H1 (cell line): Measurements from ENCODE around the gene PRKCA. TPM values are rescaled to one million over a fixed set of nuclear protein-coding genes. Genes with fewer than 3 reads are reported as not detected.

ENCODE experiments used
- polyA plus RNA-seq, 7 experiments: library from polyadenylated mRNA; depleted of rRNA in 3 of 7; stranded (reverse) in 5 of 7; unstranded in 2 of 7; fragments of >200 nt in 5 of 7; fragments of 200-250 nt in 2 of 7; gene quantifications; 1 replicate in 5 of 7; 2 replicates in 1 of 7; 4 replicates in 1 of 7; pipeline versions ENCODE4 v1.2.1 to v1.2.3, GENCODE V29; 2011 to 2013; ENCODE audit warnings: missing spikeins in 2 of 7, mixed read lengths in 2 of 7
- total RNA-seq: library from RNA; stranded (reverse); fragmentation: NEBNext Ultra II Directional; extraction: Animal tissue kit (Norgen Biotek cat#: 25700); gene quantifications from 2 replicates; pipeline ENCODE4 v1.2.1, GENCODE V29; 2021
- TF ChIP-seq, protein P1 (sequence below): fragments of 300-600 bp; sonication (generic); IDR thresholded peaks from 2 replicates; pipeline ENCODE4 v1.7.1; 2012; ENCODE audit warnings: low read length, moderate library complexity, mild to moderate bottlenecking, inconsistent platforms; ENCODE audit not compliant: insufficient replicate concordance

PRKCA gene
- total and polyA plus RNA-seq, 2 of the 8 experiments (the other 6 are each of a cell fraction or from before 2014, with no cell fraction given): 5.8 to 17.8 TPM

DNA sequence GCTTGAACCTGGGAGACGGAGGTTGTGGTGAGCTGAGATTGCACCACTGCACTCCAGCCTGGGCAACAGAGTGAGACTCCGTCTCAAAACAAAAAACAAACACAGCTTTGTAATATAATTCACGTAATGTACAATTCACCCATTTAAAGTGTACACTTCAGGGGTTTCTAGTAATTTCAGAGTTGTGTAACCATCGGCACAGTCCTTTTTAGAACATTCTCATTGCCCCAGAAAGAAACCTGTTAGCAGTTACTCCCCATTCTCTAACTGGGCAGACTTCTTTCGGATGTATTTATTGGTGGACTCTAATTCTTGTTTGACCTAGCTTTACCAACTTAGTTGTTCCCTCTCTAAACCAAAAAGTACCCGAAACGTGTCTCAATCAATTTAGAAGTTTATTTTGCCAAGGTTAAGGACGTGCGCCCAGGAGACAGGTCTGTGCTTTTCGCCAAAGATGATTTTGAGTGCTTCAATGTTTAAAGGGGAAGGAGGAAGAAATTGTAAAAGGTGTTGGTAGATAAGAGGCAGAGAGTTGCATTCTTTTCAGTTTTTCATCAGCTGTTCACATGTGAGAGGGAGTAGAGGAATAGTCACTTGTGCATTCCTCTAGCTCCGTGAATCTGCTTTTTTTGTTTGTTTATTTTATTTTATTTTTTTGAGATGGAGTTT lies 175.3 kb downstream of the PRKCA start (continued):
- TF ChIP-seq, protein P1, sequence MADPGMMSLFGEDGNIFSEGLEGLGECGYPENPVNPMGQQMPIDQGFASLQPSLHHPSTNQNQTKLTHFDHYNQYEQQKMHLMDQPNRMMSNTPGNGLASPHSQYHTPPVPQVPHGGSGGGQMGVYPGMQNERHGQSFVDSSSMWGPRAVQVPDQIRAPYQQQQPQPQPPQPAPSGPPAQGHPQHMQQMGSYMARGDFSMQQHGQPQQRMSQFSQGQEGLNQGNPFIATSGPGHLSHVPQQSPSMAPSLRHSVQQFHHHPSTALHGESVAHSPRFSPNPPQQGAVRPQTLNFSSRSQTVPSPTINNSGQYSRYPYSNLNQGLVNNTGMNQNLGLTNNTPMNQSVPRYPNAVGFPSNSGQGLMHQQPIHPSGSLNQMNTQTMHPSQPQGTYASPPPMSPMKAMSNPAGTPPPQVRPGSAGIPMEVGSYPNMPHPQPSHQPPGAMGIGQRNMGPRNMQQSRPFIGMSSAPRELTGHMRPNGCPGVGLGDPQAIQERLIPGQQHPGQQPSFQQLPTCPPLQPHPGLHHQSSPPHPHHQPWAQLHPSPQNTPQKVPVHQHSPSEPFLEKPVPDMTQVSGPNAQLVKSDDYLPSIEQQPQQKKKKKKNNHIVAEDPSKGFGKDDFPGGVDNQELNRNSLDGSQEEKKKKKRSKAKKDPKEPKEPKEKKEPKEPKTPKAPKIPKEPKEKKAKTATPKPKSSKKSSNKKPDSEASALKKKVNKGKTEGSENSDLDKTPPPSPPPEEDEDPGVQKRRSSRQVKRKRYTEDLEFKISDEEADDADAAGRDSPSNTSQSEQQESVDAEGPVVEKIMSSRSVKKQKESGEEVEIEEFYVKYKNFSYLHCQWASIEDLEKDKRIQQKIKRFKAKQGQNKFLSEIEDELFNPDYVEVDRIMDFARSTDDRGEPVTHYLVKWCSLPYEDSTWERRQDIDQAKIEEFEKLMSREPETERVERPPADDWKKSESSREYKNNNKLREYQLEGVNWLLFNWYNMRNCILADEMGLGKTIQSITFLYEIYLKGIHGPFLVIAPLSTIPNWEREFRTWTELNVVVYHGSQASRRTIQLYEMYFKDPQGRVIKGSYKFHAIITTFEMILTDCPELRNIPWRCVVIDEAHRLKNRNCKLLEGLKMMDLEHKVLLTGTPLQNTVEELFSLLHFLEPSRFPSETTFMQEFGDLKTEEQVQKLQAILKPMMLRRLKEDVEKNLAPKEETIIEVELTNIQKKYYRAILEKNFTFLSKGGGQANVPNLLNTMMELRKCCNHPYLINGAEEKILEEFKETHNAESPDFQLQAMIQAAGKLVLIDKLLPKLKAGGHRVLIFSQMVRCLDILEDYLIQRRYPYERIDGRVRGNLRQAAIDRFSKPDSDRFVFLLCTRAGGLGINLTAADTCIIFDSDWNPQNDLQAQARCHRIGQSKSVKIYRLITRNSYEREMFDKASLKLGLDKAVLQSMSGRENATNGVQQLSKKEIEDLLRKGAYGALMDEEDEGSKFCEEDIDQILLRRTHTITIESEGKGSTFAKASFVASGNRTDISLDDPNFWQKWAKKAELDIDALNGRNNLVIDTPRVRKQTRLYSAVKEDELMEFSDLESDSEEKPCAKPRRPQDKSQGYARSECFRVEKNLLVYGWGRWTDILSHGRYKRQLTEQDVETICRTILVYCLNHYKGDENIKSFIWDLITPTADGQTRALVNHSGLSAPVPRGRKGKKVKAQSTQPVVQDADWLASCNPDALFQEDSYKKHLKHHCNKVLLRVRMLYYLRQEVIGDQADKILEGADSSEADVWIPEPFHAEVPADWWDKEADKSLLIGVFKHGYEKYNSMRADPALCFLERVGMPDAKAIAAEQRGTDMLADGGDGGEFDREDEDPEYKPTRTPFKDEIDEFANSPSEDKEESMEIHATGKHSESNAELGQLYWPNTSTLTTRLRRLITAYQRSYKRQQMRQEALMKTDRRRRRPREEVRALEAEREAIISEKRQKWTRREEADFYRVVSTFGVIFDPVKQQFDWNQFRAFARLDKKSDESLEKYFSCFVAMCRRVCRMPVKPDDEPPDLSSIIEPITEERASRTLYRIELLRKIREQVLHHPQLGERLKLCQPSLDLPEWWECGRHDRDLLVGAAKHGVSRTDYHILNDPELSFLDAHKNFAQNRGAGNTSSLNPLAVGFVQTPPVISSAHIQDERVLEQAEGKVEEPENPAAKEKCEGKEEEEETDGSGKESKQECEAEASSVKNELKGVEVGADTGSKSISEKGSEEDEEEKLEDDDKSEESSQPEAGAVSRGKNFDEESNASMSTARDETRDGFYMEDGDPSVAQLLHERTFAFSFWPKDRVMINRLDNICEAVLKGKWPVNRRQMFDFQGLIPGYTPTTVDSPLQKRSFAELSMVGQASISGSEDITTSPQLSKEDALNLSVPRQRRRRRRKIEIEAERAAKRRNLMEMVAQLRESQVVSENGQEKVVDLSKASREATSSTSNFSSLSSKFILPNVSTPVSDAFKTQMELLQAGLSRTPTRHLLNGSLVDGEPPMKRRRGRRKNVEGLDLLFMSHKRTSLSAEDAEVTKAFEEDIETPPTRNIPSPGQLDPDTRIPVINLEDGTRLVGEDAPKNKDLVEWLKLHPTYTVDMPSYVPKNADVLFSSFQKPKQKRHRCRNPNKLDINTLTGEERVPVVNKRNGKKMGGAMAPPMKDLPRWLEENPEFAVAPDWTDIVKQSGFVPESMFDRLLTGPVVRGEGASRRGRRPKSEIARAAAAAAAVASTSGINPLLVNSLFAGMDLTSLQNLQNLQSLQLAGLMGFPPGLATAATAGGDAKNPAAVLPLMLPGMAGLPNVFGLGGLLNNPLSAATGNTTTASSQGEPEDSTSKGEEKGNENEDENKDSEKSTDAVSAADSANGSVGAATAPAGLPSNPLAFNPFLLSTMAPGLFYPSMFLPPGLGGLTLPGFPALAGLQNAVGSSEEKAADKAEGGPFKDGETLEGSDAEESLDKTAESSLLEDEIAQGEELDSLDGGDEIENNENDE: no peak
